ENCODE measurements around the gene TRAPPC2B. TPM values are rescaled to one million over a fixed set of nuclear protein-coding genes. Genes with fewer than 3 reads are reported as not detected.

Gene TRAPPC2B
- polyA plus RNA-seq, 1 donor (not counting 4 experiments of a cell fraction or from before 2014, with no cell fraction given) = 20.8 TPM

DNA sequence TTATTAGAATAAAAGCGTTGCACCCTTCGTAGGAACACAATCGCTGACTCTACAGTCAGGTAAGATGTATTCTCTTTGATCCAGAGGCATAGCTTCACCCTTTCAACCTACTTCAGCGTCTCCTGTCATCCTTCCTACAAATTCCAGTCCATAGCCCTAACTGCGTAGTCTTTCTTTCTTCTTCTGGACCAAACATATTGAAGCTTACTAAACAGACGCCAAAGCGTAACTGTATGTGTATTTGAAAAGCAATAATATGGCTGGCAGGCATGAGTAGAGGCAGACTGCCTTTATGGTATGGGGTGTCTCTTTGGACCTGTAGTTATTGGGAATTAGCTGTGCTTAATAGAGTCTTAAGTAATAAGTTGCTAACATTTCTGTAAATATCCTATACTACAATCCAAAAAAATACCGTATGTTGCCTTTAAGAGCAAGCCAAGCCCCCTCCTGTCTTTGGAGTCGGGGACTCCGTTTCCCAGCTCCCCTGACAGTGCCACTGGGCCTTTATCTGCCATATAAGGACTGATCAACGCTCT is 25.9 kb downstream of the TRAPPC2B start:
- DNase-seq (ENCODE audit: low read depth, low spot score) = no peak
- H3K4me2 ChIP-seq (ENCODE audit: control insufficient read depth, extremely low read depth, insufficient read depth, low read depth, low read length) = peak overlapping the region; percentile 36
- H3K4me3 ChIP-seq (ENCODE audit: control insufficient read depth in 2 of 3, extremely low read depth in 1 of 3, insufficient read depth in 2 of 3, low read depth in 1 of 3, low read length in 3 of 3) = peak overlapping the region; percentile 78 to 95 (median 83)
- peaks cover 37% of the 10 kb centered on the region for H3K79me2 ChIP-seq (ENCODE audit: control insufficient read depth, insufficient read depth, low read length)
- no peaks in the 10 kb centered on the region for H4K20me1 ChIP-seq (ENCODE audit: control insufficient read depth, extremely low read depth, insufficient read depth, low read length)
- dilution Hi-C loops (cut with MboI; ENCODE audit: extremely low pct_ligation_motif_present, low sequenced_read_pairs) = no loop called here
- no peaks in the 10 kb centered on the region for H3K9me3 ChIP-seq (ENCODE audit: control insufficient read depth, low read depth, low read length)
- peaks cover 0 to 2% of the 10 kb centered on the region in 2 experiments for H3K36me3 ChIP-seq (ENCODE audit: control insufficient read depth in 2 of 2, extremely low read depth in 1 of 2, insufficient read depth in 2 of 2, low read length in 2 of 2)
- H2AFZ ChIP-seq (ENCODE audit: control insufficient read depth, low read length) = peak overlapping the region; percentile 61
- no peaks in the 10 kb centered on the region for H3K27me3 ChIP-seq (ENCODE audit: control insufficient read depth, extremely low read depth, insufficient read depth, low read length)
- peak overlapping the region; percentile 84 for H3K9ac ChIP-seq (ENCODE audit: control insufficient read depth, extremely low read depth, insufficient read depth, low read length)
- no peaks in the 10 kb centered on the region for H3K9me1 ChIP-seq (ENCODE audit: control insufficient read depth, extremely low read depth, insufficient read depth, low read length)
- FAIRE-seq = no peak
- TF ChIP-seq EZH2 (IDR thresholded peaks at IDR 0.05; ENCODE audit: low read length) = no peak
- TF ChIP-seq, protein P1, sequence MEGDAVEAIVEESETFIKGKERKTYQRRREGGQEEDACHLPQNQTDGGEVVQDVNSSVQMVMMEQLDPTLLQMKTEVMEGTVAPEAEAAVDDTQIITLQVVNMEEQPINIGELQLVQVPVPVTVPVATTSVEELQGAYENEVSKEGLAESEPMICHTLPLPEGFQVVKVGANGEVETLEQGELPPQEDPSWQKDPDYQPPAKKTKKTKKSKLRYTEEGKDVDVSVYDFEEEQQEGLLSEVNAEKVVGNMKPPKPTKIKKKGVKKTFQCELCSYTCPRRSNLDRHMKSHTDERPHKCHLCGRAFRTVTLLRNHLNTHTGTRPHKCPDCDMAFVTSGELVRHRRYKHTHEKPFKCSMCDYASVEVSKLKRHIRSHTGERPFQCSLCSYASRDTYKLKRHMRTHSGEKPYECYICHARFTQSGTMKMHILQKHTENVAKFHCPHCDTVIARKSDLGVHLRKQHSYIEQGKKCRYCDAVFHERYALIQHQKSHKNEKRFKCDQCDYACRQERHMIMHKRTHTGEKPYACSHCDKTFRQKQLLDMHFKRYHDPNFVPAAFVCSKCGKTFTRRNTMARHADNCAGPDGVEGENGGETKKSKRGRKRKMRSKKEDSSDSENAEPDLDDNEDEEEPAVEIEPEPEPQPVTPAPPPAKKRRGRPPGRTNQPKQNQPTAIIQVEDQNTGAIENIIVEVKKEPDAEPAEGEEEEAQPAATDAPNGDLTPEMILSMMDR (optimal IDR thresholded peaks at IDR 0.05 in 1 of 3, IDR thresholded peaks at IDR 0.05 in 1 of 3, conservative IDR thresholded peaks at IDR 0.05 in 1 of 3; ENCODE audit: extremely low read depth in 1 of 3, insufficient read depth in 2 of 3, low read length in 3 of 3) = no peak
- no peaks in the 10 kb centered on the region for H3K4me1 ChIP-seq (ENCODE audit: control insufficient read depth, extremely low read depth, insufficient read depth, low read length)
- peak overlapping the region; percentile 82 for H3K27ac ChIP-seq (ENCODE audit: control insufficient read depth, insufficient read depth, low read length)

DNA sequence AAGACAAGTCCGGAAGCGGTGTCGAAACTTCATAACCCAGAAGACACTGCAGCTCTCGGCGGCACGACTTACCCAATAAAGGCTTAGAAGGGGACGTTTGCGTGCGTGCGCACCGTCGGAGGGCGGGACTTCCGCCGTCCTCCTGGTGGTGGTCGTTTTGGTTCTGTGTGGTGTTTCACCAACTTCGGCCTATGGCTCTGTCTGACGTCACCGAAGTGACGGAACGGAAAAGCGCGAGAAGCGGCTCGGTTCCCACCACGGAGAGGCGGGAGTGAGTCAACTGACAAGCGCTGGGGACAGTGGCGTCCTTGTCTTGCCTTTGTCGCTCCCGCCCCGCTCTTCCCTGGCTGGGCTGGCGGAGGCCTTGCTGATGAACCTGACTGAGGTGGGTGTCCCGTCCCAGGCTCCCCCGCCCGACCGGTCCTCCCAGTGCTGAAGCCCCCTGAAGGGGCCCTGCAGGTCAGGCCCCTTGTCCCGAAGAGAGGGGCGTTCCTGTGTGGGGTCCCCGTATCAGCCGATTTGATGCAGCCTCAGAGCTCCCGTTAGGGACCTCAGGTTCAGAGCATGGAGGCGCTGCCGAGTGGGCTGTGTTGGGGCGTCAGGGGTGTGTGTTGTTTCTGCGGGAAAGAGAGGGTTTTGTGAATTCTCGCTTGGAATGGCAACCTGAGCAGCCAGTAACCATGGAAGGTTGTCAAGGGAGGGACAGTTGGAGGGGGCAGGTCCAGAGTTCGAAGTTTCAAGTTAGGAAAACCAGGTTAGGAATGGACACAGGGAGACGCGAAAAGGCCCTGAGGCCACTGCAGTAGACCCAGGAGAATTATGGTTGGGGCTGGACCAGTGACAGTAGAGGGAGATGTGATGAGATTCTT is 26.6 kb downstream of the TRAPPC2B start, which contains the start of gene ZNF548:
ZNF548 (plus strand) TSS at position 125 of the 869 bp plus-strand sequence; CDS start at position 371, 246 bp downstream.
- Histone ChIP-seq H2AFZ (ENCODE audit: control insufficient read depth, low read length) (peak within 1 kb of the TSS; percentile 61), H3K4me1 (ENCODE audit: control insufficient read depth, extremely low read depth, insufficient read depth, low read length) (no peaks in the 10 kb centered on the region), H3K4me3 (ENCODE audit: control insufficient read depth in 2 of 3, extremely low read depth in 1 of 3, insufficient read depth in 2 of 3, low read depth in 1 of 3, low read length in 3 of 3) (peak within 1 kb of the TSS; percentile 78 to 95 (median 83)), H3K9me3 (ENCODE audit: control insufficient read depth, low read depth, low read length) (no peaks in the 10 kb centered on the region), H3K79me2 (ENCODE audit: control insufficient read depth, insufficient read depth, low read length) (peaks cover 41% of the 10 kb centered on the region), H3K9ac (ENCODE audit: control insufficient read depth, extremely low read depth, insufficient read depth, low read length) (peak within 1 kb of the TSS; percentile 84), H3K36me3 (ENCODE audit: control insufficient read depth in 2 of 2, extremely low read depth in 1 of 2, insufficient read depth in 2 of 2, low read length in 2 of 2) (peaks cover 0 to 4% of the 10 kb centered on the region in 2 experiments), H3K4me2 (ENCODE audit: control insufficient read depth, extremely low read depth, insufficient read depth, low read depth, low read length) (peak within 1 kb of the TSS; percentile 91), H3K27me3 (ENCODE audit: control insufficient read depth, extremely low read depth, insufficient read depth, low read length) (no peaks in the 10 kb centered on the region), H4K20me1 (ENCODE audit: control insufficient read depth, extremely low read depth, insufficient read depth, low read length) (no peaks in the 10 kb centered on the region), H3K27ac (ENCODE audit: control insufficient read depth, insufficient read depth, low read length) (peak within 1 kb of the TSS; percentile 82), H3K9me1 (ENCODE audit: control insufficient read depth, extremely low read depth, insufficient read depth, low read length) (no peaks in the 10 kb centered on the region)
- FAIRE-seq (peak; percentile 97), DNase-seq (ENCODE audit: low read depth, low spot score) (peak; percentile 77)
- TF ChIP-seq EZH2 (IDR thresholded peaks at IDR 0.05; ENCODE audit: low read length) = no peak
- TF ChIP-seq, protein P1 (optimal IDR thresholded peaks at IDR 0.05 in 1 of 3, IDR thresholded peaks at IDR 0.05 in 1 of 3, conservative IDR thresholded peaks at IDR 0.05 in 1 of 3; ENCODE audit: extremely low read depth in 1 of 3, insufficient read depth in 2 of 3, low read length in 3 of 3) = peak in 2 of 3 experiments; percentile 12 to 25
- dilution Hi-C loops (cut with MboI; ENCODE audit: extremely low pct_ligation_motif_present, low sequenced_read_pairs) = no loop called here

Measured in keratinocyte (primary cell).